ENCODE results near the gene GALNT10.
A peak's percentile ranks its signal among the peaks of the same experiment; 100 is the strongest.

Gene GALNT10

GRCh38 chr5:154179846-154180710, 10.5 kb upstream of the GALNT10 start:
- DNase-seq: peak; percentile 68

- DNase-seq: no peak
These were observed 9.4 kb upstream of the GALNT10 start for GRCh38 chr5:154181161-154181560.

- no peak for DNase-seq
These were observed 1.2 kb upstream of the GALNT10 start for GRCh38 chr5:154189256-154189818.

GRCh38 chr5:154189819-154190594, 526 bp upstream of the GALNT10 start:
- DNase-seq: peak; percentile 86

GRCh38 chr5:154191467-154192261, 1.1 kb downstream of the GALNT10 start:
- DNase-seq: peak; percentile 32

- DNase-seq: no peak
These were observed 2.8 kb downstream of the GALNT10 start for GRCh38 chr5:154193283-154193682.

GRCh38 chr5:154193701-154194121, 3.2 kb downstream of the GALNT10 start:
- DNase-seq: no peak

- no peak for DNase-seq
These were observed 4.1 kb downstream of the GALNT10 start for GRCh38 chr5:154194345-154195329.

GRCh38 chr5:154196281-154196680, 5.7 kb downstream of the GALNT10 start:
- peak; percentile 53 for DNase-seq

- no peak for DNase-seq
These were observed 6.6 kb downstream of the GALNT10 start for GRCh38 chr5:154196955-154197652.

- peak; percentile 87 for DNase-seq
These were observed 7.4 kb downstream of the GALNT10 start for GRCh38 chr5:154197801-154198491.

- no peak for DNase-seq
These were observed 8.2 kb downstream of the GALNT10 start for GRCh38 chr5:154198611-154199230.

- no peak for DNase-seq
These were observed 8.7 kb downstream of the GALNT10 start for GRCh38 chr5:154199263-154199662.

- DNase-seq: no peak
These were observed 9.2 kb downstream of the GALNT10 start for GRCh38 chr5:154199671-154200220.

- no peak for DNase-seq
These were observed 9.7 kb downstream of the GALNT10 start for GRCh38 chr5:154200221-154200620.

GRCh38 chr5:154201108-154201769, 10.7 kb downstream of the GALNT10 start:
- no peak for DNase-seq

- peak; percentile 68 for DNase-seq
These were observed 12.1 kb downstream of the GALNT10 start for GRCh38 chr5:154202379-154203260.
